ENCODE measurements around the gene MYPN. TPM values are rescaled to one million over a fixed set of nuclear protein-coding genes. Genes with fewer than 3 reads are reported as not detected.

The MYPN gene
- total and polyA plus RNA-seq, 11 donors, result 33.4 to 240 (median 152) TPM

DNA sequence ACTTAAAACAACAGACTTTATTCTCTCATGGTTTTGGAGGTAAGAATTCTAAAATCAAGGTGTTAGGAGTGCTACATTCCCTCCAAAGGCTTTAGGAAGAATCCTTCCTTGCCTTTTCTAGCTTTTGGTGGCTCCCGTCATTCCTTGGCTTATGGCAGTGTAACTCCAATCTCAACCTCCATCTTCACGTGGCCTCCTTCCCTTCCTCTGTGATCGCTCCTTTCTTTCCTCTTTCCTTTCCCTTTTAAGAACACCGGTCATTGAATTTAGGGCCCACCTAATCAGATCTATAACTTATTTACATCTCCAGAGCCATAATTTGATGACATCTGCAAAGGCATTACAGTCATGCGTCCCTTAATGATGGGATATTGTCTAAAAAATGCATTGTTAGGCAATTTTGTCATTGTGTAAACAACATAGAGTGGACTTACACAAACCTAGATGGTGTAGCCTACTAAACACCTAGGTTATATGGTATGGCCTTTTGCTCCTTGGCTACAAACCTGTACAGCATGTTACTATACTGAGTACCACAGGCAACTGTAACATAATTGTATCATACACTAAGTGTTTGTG is 28.3 kb upstream of the MYPN start:
- DNase-seq (no peak), ATAC-seq (no peak)
- Histone ChIP-seq H3K4me1 (peaks cover 0 to 15% (median under 1%) of the 10 kb centered on the region in 12 donors), H3K27me3 (no peaks in the 10 kb centered on the region), H3K36me3 (no peaks in the 10 kb centered on the region), H3K27ac (no peak overlapping the region), H3K9me3 (no peaks in the 10 kb centered on the region), H3K4me3 (no peak overlapping the region)
- intact Hi-C loops (cut with DNase I), result loop anchor here in 7 of 10 donors (5.0 to 10.0 kb wide), 3 partner anchors 76 to 224 kb away; no protein-coding TSS in a partner anchor
- 77 to 81% (median 80%) methylated on average over 5 of the region's 5 CpGs for WGBS, 4 donors
- TF ChIP-seq, protein P1, sequence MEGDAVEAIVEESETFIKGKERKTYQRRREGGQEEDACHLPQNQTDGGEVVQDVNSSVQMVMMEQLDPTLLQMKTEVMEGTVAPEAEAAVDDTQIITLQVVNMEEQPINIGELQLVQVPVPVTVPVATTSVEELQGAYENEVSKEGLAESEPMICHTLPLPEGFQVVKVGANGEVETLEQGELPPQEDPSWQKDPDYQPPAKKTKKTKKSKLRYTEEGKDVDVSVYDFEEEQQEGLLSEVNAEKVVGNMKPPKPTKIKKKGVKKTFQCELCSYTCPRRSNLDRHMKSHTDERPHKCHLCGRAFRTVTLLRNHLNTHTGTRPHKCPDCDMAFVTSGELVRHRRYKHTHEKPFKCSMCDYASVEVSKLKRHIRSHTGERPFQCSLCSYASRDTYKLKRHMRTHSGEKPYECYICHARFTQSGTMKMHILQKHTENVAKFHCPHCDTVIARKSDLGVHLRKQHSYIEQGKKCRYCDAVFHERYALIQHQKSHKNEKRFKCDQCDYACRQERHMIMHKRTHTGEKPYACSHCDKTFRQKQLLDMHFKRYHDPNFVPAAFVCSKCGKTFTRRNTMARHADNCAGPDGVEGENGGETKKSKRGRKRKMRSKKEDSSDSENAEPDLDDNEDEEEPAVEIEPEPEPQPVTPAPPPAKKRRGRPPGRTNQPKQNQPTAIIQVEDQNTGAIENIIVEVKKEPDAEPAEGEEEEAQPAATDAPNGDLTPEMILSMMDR (IDR thresholded peaks at IDR 0.05), result no peak
- TF ChIP-seq POLR2A (IDR thresholded peaks at IDR 0.05), result no peak

DNA sequence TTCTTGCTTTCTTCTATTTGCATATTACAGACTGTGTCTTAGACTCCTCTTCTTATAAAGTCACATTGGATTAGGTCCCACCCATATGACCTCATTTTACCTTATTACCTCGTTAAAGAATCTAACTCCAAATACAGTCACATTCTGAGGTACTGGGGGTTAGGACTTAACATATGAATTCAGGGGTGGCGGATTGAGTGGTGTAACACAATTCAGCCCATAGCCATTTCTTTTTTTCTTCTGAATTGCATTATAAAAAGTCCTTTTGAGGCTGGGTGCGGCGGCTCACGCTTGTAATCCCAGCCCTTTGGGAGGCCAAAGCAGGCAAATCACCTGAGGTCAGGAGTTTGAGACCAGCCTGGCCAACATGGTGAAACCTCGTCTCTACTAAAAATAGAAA is 27.4 kb upstream of the MYPN start:
- intact Hi-C loops (cut with DNase I), result loop anchor here (2.0 to 10.0 kb wide), 4 partner anchors 75 to 223 kb away; no protein-coding TSS in a partner anchor
- WGBS, 4 donors, result 76 to 85% (median 83%) methylated on average over 6 of the region's 6 CpGs
- ATAC-seq, result no peak
- H3K36me3 ChIP-seq, result no peaks in the 10 kb centered on the region
- H3K27me3 ChIP-seq, result no peaks in the 10 kb centered on the region
- peaks cover 0 to 20% (median 0%) of the 10 kb centered on the region in 12 donors for H3K4me1 ChIP-seq
- H3K27ac ChIP-seq, result no peak overlapping the region
- no peak for DNase-seq
- no peak overlapping the region for H3K4me3 ChIP-seq
- TF ChIP-seq, protein P1 (IDR thresholded peaks at IDR 0.05), result no peak
- no peak for TF ChIP-seq POLR2A (IDR thresholded peaks at IDR 0.05)
- H3K9me3 ChIP-seq, result no peaks in the 10 kb centered on the region

DNA sequence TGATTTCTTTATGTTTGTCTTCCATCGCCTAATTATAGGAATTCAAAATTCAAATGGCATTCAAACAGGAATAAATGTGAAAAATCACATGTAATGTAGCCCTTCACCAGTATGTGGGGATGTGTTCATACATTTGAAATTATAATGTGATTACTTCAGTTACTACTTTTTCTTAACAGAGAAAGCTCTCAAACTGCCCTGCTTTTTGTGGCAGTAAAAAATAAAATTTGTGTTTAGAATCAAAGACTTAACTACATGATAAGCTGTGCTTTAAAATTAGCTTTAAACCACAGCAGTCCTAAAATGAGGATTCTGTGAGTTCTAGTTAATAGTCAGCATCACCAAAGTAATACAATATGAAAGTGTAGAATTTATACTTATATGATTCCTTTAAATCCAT is 26.4 kb upstream of the MYPN start:
- TF ChIP-seq, protein P1 (IDR thresholded peaks at IDR 0.05), result peak in 9 of 12 donors; percentile 29 to 60 (median 48)
- TF ChIP-seq POLR2A (IDR thresholded peaks at IDR 0.05), result no peak
- Histone ChIP-seq H3K4me1 (peaks cover 0 to 26% (median 0%) of the 10 kb centered on the region in 12 donors), H3K27me3 (no peaks in the 10 kb centered on the region), H3K27ac (peak overlapping the region in 2 of 12 donors; percentile 42 to 44), H3K36me3 (no peaks in the 10 kb centered on the region), H3K4me3 (no peak overlapping the region), H3K9me3 (no peaks in the 10 kb centered on the region)
- 33 to 43% (median 38%) methylated on average over 1 of the region's 1 CpG for WGBS, 4 donors
- DNase-seq (no peak), ATAC-seq (peak in 1 of 4 donors; percentile 48)
- intact Hi-C loops (cut with DNase I), result loop anchor here (1.0 to 10.0 kb wide), 5 partner anchors 73 to 222 kb away; no protein-coding TSS in a partner anchor

DNA sequence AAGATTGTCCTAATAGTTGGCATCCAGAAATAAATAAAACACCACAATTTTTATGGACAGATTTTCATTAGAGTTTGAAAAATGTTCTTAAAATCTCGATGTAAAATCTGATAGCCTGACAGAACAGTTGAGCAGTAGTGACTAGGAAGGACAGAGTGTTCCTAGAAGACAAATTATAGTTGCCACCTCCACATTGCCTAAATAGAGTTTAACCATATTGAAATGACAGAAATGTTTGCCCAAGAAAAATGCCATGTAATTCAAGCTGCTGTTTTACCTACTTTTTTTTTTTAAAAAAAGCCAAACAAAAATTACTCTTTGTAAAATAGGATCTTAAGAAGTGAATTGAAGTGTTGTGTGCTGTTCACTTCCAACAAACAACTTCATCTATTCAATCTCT is 25.3 kb upstream of the MYPN start:
- Histone ChIP-seq H3K4me1 (peaks cover 0 to 26% (median 0%) of the 10 kb centered on the region in 12 donors), H3K27ac (peak overlapping the region in 7 of 12 donors; percentile 4 to 50 (median 42)), H3K27me3 (no peaks in the 10 kb centered on the region), H3K36me3 (no peaks in the 10 kb centered on the region), H3K4me3 (no peak overlapping the region), H3K9me3 (no peaks in the 10 kb centered on the region)
- DNase-seq, result no peak
- ATAC-seq, result no peak
- intact Hi-C loops (cut with DNase I), result loop anchor here (1.0 to 10.0 kb wide), 5 partner anchors 72 to 221 kb away; no protein-coding TSS in a partner anchor
- TF ChIP-seq, protein P1 (IDR thresholded peaks at IDR 0.05), result no peak
- TF ChIP-seq POLR2A (IDR thresholded peaks at IDR 0.05), result no peak
- 19 to 41% (median 27%) methylated on average over 1 of the region's 1 CpG for WGBS, 4 donors
